Osteocyte (in vitro differentiated cells): Measurements from ENCODE around the gene PPP6R2. TPM values are rescaled to one million over a fixed set of nuclear protein-coding genes. Genes with fewer than 3 reads are reported as not detected.

Source experiments
- DNase-seq: peaks from one replicate; pipeline ENCODE4 v3.0.0; 2021; ENCODE audit warnings: mixed read lengths; ENCODE audit not compliant: unreplicated experiment; ENCODE audit errors: extremely low spot score
- H3K27ac Mint-ChIP-seq: one replicate; pipeline ENCODE4 v1.8.0; 2021; ENCODE audit warnings: mild to moderate bottlenecking, mixed read lengths; ENCODE audit not compliant: unreplicated experiment
- H3K27me3 Mint-ChIP-seq: one replicate; pipeline ENCODE4 v1.8.0; 2021; ENCODE audit warnings: mixed read lengths; ENCODE audit not compliant: unreplicated experiment
- H3K36me3 Mint-ChIP-seq: one replicate; pipeline ENCODE4 v1.8.0; 2021; ENCODE audit warnings: mixed read lengths; ENCODE audit not compliant: unreplicated experiment
- H3K4me1 Mint-ChIP-seq: one replicate; pipeline ENCODE4 v1.8.0; 2021; ENCODE audit warnings: mixed read lengths; ENCODE audit not compliant: unreplicated experiment
- H3K4me3 Mint-ChIP-seq: one replicate; pipeline ENCODE4 v1.8.0; 2021; ENCODE audit warnings: mild to moderate bottlenecking, moderate library complexity, mixed read lengths; ENCODE audit not compliant: unreplicated experiment
- H3K9me3 Mint-ChIP-seq: one replicate; pipeline ENCODE4 v1.8.0; 2021; ENCODE audit warnings: mixed read lengths; ENCODE audit not compliant: unreplicated experiment
- CTCF ChIP-seq: fragments of 200-600 bp; sonication (generic); IDR thresholded peaks from 2 replicates; pipeline ENCODE4 v1.5.0; 2021; ENCODE audit warnings: antibody characterized with exemption, mild to moderate bottlenecking, moderate library complexity
- total RNA-seq: library from RNA; stranded (reverse); gene quantifications from 2 replicates; pipeline ENCODE4 v1.2.1, GENCODE V29; 2021

PPP6R2 gene
- total RNA-seq, 1 donor from 2014 or later, result 62.6 TPM

- Mint-ChIP-seq H3K27me3 (no peaks in the 10 kb centered on the region), H3K4me3 (no peak overlapping the region), H3K27ac (no peak overlapping the region), H3K9me3 (no peaks in the 10 kb centered on the region), H3K36me3 (peaks cover 28% of the 10 kb centered on the region), H3K4me1 (peaks cover 3% of the 10 kb centered on the region)
- no peak for DNase-seq
- TF ChIP-seq CTCF, result no peak
Observed at GRCh38 chr22:50465066-50465930, 122.2 kb downstream of the PPP6R2 start.

GRCh38 chr22:50467341-50467740 is 124.2 kb downstream of the PPP6R2 start:
- DNase-seq, result no peak
- Mint-ChIP-seq H3K9me3 (no peaks in the 10 kb centered on the region), H3K27ac (no peak overlapping the region), H3K27me3 (no peaks in the 10 kb centered on the region), H3K4me1 (peaks cover 16% of the 10 kb centered on the region), H3K4me3 (no peak overlapping the region), H3K36me3 (peaks cover 23% of the 10 kb centered on the region)
- no peak for TF ChIP-seq CTCF

- Mint-ChIP-seq H3K4me3 (no peak overlapping the region), H3K27ac (no peak overlapping the region), H3K9me3 (no peaks in the 10 kb centered on the region), H3K27me3 (no peaks in the 10 kb centered on the region), H3K4me1 (peaks cover 19% of the 10 kb centered on the region), H3K36me3 (peaks cover 23% of the 10 kb centered on the region)
- no peak for TF ChIP-seq CTCF
- DNase-seq, result no peak
Observed at GRCh38 chr22:50467773-50468440, 124.8 kb downstream of the PPP6R2 start.

GRCh38 chr22:50468626-50469025 is 125.5 kb downstream of the PPP6R2 start:
- H3K4me3 Mint-ChIP-seq, result no peak overlapping the region
- H3K4me1 Mint-ChIP-seq, result peaks cover 26% of the 10 kb centered on the region
- H3K9me3 Mint-ChIP-seq, result no peaks in the 10 kb centered on the region
- peaks cover 16% of the 10 kb centered on the region for H3K36me3 Mint-ChIP-seq
- no peaks in the 10 kb centered on the region for H3K27me3 Mint-ChIP-seq
- no peak for TF ChIP-seq CTCF
- no peak overlapping the region for H3K27ac Mint-ChIP-seq
- DNase-seq, result no peak
